CD4-positive, alpha-beta T cell treated with Interleukin-4 for 1 hour (primary cell): ENCODE data around the gene CCDC14.
"Not testable (repeated sequence)": the region's sequence is repeated elsewhere in the genome, so short reads cannot be mapped to it uniquely, and the experiment has no call there.

ENCODE experiments used
- DNase-seq, 2 donors: peaks; one replicate each; pipeline ENCODE4 v3.0.0-alpha.2; 2020 to 2022

The CCDC14 gene

DNA sequence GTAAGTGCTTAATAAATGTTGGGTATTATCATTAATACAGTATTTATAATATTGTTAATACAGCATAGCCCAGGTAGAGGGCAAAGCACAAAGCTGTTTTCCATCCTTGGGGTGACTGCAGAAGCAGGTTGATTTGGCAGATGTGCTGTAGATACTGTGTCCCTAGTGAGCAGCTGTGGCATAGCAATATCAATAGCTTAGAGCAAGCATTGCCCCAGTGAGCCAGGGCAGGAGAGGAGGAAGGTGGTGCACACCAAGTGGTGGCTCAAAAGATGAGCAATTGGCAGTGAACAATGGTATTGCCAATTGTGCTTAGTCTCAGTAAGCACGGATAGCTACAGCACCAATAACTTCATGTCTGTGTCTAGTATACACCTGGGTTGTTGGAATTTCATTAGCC is 5.8 kb upstream of the CCDC14 start:
- not testable (repeated sequence) for DNase-seq

DNA sequence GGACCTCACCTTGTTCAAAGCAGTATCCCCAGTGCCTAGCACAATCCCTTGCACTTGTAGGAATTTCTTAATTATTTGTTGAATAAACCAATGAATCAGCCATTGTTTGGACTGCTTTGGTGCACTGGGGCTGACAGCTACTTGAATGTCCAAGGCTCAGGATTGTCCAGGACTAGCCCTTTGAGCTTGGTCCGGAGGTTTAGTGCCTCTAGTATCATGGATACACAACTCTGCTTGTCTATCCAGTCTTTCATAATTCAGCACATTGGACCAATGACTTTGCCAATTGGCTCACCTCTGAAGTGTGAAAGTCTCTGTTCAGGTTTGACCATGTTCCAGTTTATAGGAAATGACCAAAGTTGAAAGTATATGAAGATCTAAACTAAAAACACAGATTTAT is 3.8 kb upstream of the CCDC14 start:
- not testable (repeated sequence) for DNase-seq

DNA sequence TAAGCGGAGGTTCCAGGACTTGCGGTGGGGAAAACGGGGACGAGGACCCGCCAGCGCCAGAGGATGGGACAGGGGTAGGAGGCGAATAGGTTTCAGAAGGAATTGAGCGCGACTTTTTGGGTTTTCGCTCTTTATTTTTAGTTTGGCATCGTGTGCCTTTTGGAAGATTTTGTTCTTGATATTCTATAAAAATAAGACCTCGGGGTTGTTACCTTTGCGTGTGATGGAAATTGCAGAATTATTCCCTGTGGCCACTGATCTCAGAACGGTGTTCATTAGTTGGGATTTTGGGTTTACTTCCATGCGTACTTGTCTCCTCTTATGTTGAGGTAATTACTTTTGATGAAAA is 453 bp upstream of the CCDC14 start:
- no peak for DNase-seq

DNA sequence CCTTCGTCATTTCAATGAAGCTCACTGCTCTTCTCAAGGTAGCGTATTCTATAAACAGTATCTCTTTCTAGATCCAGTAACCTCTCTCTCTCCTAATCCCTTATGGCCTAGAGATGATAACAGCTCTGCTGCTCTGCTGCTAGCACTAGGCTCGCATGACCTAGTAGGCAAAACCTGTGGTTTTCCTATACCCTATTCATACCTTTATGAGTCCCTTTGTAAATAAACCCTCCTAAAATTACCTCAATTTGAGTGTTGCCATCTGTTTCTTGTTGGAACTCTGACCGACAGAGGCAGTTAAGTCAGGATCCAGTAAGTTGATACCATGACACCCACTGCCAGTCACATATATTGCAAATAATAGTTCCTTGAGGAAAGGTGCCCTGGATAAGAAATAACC is 7.3 kb downstream of the CCDC14 start:
- DNase-seq, result no peak

DNA sequence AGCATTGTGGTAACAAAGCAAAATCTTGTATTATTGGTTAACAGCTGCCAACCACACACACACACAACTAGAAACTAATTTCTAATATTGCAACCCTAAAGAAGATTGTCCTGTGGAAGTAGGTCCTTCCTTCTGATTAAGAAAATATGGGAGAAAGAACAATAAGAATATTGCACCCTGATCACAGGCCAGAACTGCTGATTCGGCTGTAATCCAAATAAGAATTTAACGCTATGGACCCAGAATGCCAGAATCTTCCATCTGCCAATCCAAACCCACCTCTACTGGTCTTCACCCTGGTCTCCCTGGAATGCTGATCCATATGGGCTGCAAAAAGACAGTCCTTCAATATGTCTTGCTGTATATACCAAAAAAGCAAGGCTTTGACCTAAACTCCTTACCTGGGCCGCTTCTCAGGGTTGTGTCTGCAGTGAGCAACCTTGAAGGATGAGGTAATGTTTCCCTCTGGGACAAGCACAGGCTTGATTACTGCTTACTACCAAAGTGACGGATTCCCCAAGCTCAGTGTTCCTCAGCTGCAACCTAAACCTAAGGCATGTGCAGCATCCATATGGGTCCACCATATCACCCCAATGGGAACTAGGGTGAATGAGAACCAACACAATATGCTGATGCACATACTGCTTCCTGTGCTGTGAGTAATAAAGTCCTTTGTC is 8.0 kb downstream of the CCDC14 start:
- no peak for DNase-seq

DNA sequence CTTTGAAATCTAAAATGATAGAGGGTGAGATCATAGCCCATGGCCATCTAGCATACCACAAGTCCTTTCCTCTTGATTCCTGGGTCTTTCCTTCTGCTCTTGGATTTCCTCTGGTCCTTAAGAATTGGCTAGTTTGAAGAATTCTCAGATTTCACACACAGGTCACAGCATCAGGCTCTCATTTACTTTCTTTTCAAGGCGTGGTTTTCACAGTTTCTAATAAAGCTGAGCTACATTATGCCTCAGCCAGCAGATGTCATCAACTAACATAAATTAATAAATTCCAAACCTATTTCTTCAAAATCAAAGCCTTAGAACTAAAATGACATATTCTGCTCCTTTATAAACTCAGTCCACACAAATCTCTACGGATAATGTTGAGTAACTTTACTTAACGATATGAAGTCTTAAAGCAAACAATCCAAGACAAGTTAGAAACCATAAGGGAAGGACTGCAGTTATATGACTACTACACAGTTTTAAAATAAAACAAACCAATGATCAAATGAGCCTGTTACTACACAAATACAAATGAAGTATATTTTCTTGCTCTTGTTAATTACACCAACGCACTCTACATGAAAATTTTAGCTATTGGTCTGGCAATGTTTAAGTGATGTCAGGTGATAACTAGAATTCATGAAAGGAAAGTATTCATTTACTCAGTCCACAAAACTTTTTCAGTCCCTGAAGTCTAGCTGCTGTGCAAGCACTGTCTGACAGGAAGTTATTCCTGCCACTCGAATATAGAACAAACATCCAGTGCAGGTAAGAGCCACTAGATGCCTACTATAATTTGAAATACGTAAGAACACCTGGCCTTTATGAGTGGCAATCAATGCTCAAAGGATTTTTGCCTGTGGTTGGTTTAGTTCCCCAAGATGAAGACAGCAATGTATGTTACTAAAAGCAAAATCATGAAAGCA is 9.2 kb downstream of the CCDC14 start:
- DNase-seq, result no peak

DNA sequence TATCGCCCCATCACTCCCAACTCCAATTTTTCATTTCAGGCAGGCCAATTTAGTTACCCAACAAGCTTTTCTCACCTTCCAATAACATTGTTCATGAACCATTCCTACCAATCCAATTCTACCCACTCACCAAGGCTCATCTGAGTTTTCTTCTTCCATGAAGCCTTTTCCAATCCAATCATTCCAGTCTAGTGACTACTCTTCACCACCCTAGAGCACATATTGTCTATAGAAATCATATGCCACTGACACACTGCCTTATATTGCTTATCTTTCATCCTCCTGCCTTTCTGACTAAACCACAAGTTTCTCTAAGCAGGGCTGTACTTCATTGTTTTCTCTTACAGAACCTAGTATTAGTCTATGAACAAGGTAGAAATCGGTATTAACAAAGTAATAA is 11.4 kb downstream of the CCDC14 start:
- no peak for DNase-seq

DNA sequence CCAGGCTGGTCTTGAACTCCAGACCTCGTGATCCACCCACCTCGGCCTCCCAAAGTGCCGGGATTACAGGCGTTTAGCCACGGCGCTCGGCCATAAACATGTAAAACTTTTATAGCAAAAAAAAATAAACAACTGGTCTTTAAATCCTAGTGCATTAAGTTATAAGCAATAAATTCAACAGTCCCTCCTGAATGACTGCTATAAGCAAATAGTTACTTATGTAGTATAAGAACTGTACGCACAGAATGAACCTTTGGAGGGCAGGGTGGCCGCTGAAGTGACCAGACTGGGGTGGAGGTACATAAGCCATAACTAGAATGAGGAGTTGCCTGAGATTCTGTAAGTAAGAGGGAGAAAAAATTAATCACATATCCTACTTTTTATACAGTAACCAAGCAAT is 12.6 kb downstream of the CCDC14 start:
- no peak for DNase-seq

DNA sequence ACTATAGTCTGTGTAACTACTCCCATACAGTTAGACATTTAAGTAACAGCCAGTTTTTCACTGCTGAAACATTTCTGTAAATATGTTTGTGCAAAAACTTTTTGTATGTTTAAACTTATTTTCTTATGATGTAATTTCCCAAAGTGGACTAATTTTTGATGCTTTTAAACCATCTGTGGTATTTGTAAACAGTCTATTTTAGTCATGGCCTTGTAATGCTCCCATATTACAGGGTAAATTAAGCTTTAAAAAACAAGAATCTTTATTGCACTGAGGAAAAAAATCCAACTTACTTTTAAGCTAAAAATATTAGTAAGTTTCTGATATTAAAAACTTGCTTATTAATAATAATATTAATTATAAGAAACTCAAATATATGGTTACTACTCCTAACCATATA is 13.5 kb downstream of the CCDC14 start:
- no peak for DNase-seq

DNA sequence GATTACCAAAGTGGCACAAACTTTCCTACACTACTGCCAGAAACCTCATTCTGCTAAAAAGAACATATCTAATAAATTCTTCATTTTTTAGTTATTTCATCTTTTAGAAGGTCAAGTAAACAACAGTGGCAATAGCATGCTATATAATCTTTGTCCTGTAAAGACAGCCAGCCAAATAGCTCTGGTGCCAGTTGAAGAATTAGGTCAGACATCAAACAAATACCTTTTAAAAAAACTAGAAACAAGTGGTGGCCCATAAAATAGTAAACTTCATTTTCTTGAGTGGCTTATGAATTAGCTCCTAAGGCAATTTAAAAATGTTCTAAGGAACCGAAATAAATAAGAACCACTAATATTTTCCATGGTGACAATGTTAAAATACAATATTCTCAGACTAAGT is 19.5 kb downstream of the CCDC14 start:
- no peak for DNase-seq

DNA sequence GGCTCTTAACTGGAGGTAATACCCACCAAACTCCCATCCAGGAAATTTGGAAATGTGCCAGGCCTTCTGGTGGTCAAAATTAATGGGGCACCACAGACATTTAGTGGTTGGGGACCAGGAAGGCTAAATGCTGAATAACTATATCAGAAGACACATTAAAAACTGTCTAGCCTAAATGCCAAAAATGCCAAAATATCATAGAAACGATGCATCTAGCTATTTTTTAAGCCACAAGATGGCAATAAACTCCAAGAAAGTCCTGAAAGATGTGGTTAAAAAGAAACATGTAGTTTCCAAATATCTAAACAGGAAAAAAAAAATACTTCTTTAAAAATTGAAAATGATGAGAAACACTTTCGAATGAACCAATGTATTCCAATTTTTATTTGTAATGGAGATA is 19.9 kb downstream of the CCDC14 start:
- no peak for DNase-seq

DNA sequence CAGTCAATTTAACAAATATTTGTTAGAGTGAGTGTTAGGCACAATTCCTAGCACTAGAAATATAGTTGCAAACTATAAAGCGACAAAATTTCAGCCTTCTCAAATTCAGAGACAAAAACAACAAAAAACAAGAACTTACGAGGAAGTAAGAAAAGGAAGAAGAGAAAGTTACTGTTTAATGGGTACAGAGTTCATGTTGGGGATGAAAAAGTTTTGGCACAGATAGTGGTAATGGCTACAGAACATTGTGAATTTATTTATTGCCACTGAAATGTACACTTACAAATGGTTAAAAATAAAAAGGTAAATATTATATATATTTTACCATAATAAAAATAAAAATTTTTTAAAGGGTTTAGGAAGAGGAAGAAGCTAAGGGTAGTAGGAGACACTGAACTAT is 21.3 kb downstream of the CCDC14 start:
- no peak for DNase-seq

DNA sequence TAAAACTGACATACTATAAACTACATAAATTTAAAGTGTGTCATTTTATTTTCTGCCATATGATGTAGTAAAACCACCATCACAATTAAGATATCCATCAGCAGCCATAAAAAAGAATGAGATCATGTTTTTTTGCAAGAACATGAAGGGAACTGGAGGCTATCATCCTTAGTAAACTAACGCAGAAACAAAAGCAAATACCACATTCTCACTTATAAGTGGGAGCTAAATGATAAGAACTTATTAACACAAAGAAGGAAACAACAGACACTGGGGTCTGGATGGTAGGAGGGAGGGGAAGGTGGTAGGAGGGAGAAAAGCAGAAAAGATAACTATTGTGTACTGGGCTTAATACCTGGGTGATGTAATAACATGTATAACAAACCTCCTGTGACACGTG is 24.6 kb downstream of the CCDC14 start:
- DNase-seq, result no peak

DNA sequence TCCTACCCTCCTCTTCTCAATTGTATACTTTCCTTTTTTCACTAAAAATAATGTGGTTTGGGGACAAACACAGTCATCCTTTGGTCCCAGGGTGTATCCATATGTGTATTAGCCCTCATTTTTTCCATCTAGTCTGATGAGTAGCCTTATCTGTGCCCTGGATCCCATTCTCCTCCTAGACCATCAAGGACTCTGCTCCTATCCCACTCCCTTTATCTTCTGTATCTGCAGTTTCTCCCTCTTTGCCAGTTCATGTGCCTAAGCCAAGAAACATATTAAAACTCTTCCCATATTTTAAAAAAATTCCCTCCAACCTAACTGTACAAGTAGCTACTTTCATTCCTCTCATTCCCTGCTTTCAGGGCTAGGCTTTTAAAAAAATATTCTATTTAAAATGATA is 25.2 kb downstream of the CCDC14 start:
- no peak for DNase-seq

DNA sequence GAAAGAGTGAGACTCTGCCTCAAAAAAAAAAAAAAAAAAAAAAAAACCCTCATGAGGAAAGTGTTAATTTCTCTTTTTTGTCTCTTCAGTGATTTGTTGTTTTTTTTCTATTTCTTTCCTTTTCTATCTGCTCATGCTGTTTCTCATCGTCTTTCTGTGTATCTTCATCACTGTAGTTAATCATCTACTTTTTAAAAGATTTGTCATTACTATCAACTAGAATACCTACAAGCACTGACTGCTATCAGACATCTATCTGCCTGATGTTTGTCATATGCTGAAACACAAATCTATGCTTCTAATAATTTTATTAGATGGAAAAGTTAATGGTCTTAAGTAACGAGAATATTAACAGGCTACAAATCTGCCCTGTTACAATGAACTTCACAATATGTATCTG is 26.8 kb downstream of the CCDC14 start:
- no peak for DNase-seq

DNA sequence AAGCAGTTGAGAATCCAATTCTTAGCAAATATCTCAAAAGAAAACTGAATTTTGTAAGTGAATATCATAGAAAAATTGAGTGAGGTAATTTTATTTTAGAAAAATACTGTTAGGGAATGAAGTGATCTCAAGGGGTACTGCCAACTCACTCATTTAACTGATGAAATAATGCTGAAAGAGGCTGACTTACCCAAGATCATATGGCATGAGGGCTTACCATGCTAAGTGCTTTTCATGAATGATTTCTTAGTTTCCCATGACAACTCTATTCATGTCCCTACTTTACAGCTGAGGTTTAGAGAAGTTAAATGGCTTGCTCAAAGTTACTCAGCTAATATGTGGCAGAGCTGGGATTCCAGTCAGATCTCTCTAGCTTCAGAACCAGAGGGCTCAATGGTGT is 30.6 kb downstream of the CCDC14 start:
- no peak for DNase-seq

DNA sequence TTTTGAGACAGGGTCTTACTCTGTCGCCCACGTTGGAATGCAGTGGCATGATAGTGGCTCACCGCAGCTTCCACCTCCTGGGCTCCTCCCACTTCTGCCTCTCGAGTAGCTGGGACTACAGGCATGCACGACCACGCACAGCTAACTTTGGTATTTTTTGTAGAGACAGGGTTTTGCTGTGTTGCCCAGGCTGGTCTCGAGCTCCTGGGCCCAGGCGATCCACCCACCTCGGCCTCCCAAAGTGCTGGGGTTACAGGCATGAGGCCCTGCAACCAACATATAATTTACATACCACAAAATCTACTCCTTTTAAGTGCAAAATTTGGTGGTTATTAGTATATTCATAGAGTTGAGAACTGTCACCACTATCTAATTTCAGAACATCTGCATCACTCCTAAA is 31.7 kb downstream of the CCDC14 start:
- no peak for DNase-seq

DNA sequence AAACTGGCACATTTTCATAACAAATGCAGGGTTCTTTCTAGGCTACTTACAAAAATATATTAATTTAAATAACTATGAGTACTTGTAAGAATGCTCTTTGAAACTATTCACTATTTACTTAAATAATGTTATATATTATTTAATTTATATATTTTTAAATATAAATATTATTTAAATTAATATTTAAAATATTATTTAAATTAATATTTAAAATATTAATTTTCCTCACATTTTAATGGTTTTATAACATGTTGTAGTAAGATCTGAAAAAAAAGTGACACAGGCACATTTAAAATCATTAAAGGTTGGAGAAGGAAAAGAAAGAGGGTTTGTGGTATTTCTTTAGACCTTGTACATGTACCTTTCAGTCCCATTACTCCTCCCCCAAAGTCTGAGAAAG is 34.6 kb downstream of the CCDC14 start:
- DNase-seq, result no peak

DNA sequence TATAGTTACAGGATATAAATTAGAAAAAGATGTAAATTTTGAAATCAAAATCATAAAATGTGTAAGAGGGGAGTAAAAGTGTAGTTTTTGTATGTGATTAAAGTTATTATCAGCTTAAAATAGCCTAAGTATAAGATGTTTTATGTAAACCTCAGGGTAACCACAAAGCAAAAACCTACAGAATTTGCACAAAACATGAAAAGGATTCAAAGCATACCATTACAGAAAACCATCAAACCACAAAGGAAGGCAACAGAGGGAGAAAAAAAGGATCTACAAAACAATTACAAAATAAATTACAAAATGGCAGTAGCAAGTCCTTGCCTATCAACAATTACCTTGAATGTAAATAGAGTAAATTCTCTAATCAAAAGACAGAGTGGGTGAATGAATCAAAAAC is 40.2 kb downstream of the CCDC14 start:
- DNase-seq, result no peak

DNA sequence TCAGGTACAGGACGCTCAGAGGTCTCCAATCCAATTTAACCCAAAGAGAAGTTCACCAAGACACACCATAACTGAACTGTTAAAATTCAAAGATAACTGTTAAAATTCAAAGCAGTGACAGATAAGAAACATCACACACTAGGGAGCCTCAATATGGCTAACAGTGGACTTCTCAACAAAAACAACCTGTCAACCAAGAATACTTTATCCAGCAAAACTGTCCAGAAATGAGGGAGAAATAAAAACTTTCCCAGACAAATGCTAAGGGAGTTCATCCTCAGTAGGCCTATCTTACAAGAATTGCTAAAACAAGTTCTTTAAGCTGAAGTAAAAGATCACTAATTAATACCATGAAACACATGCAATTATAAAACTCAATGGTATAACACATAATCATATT is 40.6 kb downstream of the CCDC14 start:
- DNase-seq, result no peak

DNA sequence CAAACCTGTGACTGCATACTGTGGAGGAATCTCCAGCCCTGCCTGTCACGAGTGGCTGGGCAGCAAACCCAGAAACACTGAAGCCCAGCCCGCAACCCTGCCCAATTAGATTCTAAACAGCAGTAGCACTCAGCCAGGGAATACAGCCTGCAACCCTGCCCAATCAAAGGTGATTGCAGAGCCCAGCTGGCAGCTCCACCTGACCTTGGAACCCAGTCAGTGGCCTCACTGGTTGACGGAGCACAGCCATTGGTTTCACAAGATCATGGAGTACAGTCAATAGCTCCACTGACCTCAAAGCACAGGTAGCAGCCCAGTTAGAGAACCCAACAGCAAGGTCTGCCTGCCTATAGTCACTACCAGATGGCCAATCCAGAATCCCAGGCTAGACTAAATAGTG is 41.7 kb downstream of the CCDC14 start:
- DNase-seq, result no peak

DNA sequence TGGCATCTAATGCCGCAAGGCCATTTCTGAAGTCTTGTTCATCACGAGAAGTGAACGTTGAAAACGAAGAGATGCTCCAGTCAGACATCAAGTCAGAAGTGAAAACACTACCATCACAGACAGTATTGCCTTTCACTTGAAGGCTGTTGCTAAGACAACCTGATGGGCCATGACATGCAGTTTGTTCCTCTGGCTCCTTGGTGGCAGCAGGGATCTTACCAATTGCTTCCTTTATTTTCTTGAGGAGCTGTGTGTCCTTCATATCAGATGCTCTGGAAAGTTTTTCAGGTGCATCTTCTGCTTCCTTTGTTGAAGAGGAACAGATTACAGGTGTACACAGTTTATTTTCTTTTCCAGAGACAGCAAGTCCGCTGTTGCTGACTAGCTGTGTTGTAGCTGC is 46.2 kb downstream of the CCDC14 start:
- no peak for DNase-seq

DNA sequence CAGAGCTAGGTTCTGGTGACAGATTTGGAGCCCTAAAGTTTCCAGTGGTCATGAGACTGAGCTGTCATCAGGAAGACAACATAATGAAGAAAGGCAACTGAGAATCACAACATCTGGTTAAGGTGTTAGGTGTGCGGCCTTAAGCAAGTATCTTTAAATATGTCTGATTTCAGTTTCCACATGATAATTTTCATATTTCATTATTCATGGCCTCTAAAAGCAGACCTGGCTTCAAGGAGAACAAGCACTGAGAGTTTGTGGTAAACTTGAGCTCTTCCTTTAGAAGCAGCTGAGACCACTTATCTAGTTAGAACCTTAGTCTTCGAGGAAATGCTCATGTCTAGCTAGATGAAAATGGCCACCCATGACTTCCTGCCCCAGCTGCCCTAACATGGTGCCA is 51.2 kb downstream of the CCDC14 start:
- no peak for DNase-seq

DNA sequence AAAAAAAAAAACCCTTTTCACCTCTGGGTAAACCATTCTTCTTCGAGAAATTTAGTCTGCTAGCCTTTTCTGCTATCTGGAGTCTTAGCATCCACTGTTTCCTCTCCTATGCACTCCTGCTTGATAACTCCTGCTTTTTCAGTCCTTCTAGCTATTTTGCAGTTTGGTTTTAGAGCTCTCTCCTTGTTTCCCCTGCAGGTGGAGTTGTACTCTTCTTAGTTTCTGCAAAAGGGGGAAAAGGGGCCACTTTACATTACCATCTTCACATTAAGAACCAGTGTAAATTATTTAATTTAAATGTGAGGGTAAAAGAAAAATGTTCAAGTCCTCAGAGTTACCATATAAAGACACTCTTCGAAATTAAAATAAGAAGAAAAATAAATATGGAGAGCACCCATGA is 53.3 kb downstream of the CCDC14 start:
- DNase-seq, result no peak
